B cell (primary cell): ENCODE measurements around the gene NIN. TPM values are rescaled to one million over a fixed set of nuclear protein-coding genes. Genes with fewer than 3 reads are reported as not detected.

ENCODE experiments used
- ATAC-seq: fragments of 200-7000 bp; cut with Tn5 transposase; one replicate; pipeline ENCODE4 v1.10.0; 2021; ENCODE audit warnings: low read depth, mild to moderate bottlenecking, moderate number of reproducible peaks, moderate library complexity
- CTCF ChIA-PET: fragments of 350-600 bp; sonication (Branson Sonifier 250); formaldehyde crosslinking; loops from one replicate; lab custom pipeline; 2021; ENCODE audit warnings: antibody characterized with exemption, inconsistent platforms; lab: Charles Lee
- POLR2A ChIA-PET: fragments of 350-600 bp; sonication (Branson Sonifier 250); formaldehyde crosslinking; loops from one replicate; lab custom pipeline; 2021; ENCODE audit warnings: antibody characterized with exemption; lab: Charles Lee
- DNase-seq: peaks from one replicate; pipeline ENCODE4 v3.0.0; 2013
- H2AFZ ChIP-seq: 2 replicates; pipeline ENCODE4 v1.6.1; 2012; ENCODE audit warnings: mild to moderate bottlenecking, low read depth, low read length; ENCODE audit not compliant: insufficient read depth, poor library complexity, severe bottlenecking
- H3K27ac ChIP-seq, 2 donors: 1 replicate in 1 of 2; 2 replicates in 1 of 2; pipeline ENCODE4 v1.5.1; 2012 to 2013; ENCODE audit warnings: low read length in 2 of 2, mild to moderate bottlenecking in 2 of 2, moderate library complexity in 1 of 2
- H3K27me3 ChIP-seq, 4 experiments: fragments of 200-600 bp in 1 of 4; sonication (generic) in 1 of 4; replicated peaks in 1 of 4; 1 replicate in 2 of 4; 2 replicates in 2 of 4; pipeline versions ENCODE4 v1.6.1 to v1.7.0; 2013 to 2016; ENCODE audit warnings: low read length in 3 of 4, mild to moderate bottlenecking in 2 of 4, mixed read lengths in 1 of 4, moderate library complexity in 1 of 4; ENCODE audit not compliant: insufficient read depth in 4 of 4, control insufficient read depth in 3 of 4; ENCODE audit errors: control extremely low read depth in 1 of 4
- H3K36me3 ChIP-seq, 2 experiments: replicated peaks in 1 of 2; 1 replicate in 1 of 2; 2 replicates in 1 of 2; pipeline versions ENCODE4 v1.6.1 to v1.7.1; 2013; ENCODE audit warnings: low read length in 1 of 2; ENCODE audit not compliant: insufficient read depth in 2 of 2, control insufficient read depth in 1 of 2; ENCODE audit errors: control extremely low read depth in 1 of 2, extremely low read depth in 1 of 2
- H3K4me1 ChIP-seq, 2 donors: fragments of 200-600 bp in 1 of 2; sonication (generic) in 1 of 2; 1 replicate in 1 of 2; 2 replicates in 1 of 2; pipeline versions ENCODE4 v1.5.1 to v1.6.1; 2013 to 2017; ENCODE audit warnings: low read length in 2 of 2; ENCODE audit not compliant: control insufficient read depth in 2 of 2, insufficient read depth in 2 of 2
- H3K4me2 ChIP-seq: replicated peaks from 2 replicates; pipeline ENCODE3; 2012; ENCODE audit warnings: mild to moderate bottlenecking, low read depth, low read length; ENCODE audit not compliant: poor library complexity, severe bottlenecking
- H3K4me3 ChIP-seq, 5 experiments: fragments of 200-600 bp in 1 of 5; sonication (generic) in 1 of 5; 1 replicate in 3 of 5; 2 replicates in 2 of 5; pipeline versions ENCODE4 v1.5.1 to v1.7.0; 2011 to 2016; ENCODE audit warnings: low read length in 4 of 5, mild to moderate bottlenecking in 4 of 5, low read depth in 2 of 5, control low read depth in 1 of 5, moderate library complexity in 1 of 5; ENCODE audit not compliant: insufficient read depth in 1 of 5; ENCODE audit errors: control extremely low read depth in 1 of 5, extremely low read depth in 1 of 5
- H3K79me2 ChIP-seq: fragments of 200-600 bp; sonication (generic); one replicate; pipeline ENCODE4 v1.6.0; 2016; ENCODE audit warnings: low read length; ENCODE audit not compliant: control insufficient read depth, insufficient read depth
- H3K9ac ChIP-seq: fragments of 200-600 bp; sonication (generic); 2 replicates; pipeline ENCODE4 v1.6.1; 2017; ENCODE audit warnings: mild to moderate bottlenecking, low read length, moderate library complexity
- H3K9me3 ChIP-seq, 3 donors: one replicate each; pipeline versions ENCODE4 v1.6.1 to v1.7.1; 2013; ENCODE audit warnings: low read length in 2 of 3; ENCODE audit not compliant: control insufficient read depth in 2 of 3, insufficient read depth in 1 of 3; ENCODE audit errors: control extremely low read depth in 1 of 3
- H4K20me1 ChIP-seq: 2 replicates; pipeline ENCODE4 v1.6.0; 2012; ENCODE audit warnings: mild to moderate bottlenecking, low read length; ENCODE audit not compliant: insufficient read depth, control insufficient read depth, poor library complexity, severe bottlenecking
- H3K27ac Mint-ChIP-seq: one replicate; pipeline ENCODE4 v1.8.0; 2021; ENCODE audit warnings: mixed read lengths
- H3K27me3 Mint-ChIP-seq: one replicate; pipeline ENCODE4 v1.8.0; 2021; ENCODE audit warnings: mixed read lengths
- H3K4me1 Mint-ChIP-seq: one replicate; pipeline ENCODE4 v1.8.0; 2021; ENCODE audit warnings: mixed read lengths
- H3K4me3 Mint-ChIP-seq: one replicate; pipeline ENCODE4 v1.8.0; 2021; ENCODE audit warnings: mixed read lengths
- H3K9me3 Mint-ChIP-seq: one replicate; pipeline ENCODE4 v1.8.0; 2022; ENCODE audit warnings: mixed read lengths; ENCODE audit not compliant: insufficient read depth
- EZH2 ChIP-seq: IDR thresholded peaks from 2 replicates; pipeline ENCODE4 v1.6.1; 2012; ENCODE audit warnings: borderline replicate concordance, low read depth, mild to moderate bottlenecking, moderate library complexity, low read length; ENCODE audit not compliant: insufficient read depth, poor library complexity, severe bottlenecking
- WGBS: methylation state at CpG from one replicate; pipeline ENCODE4 v1.1.5; 2013; ENCODE audit warnings: missing lambda C conversion rate; ENCODE audit not compliant: insufficient coverage; 5-methylcytosine and 5-hydroxymethylcytosine counted together
- intact Hi-C: fragments of 100-400 bp; cut with micrococcal nuclease; formaldehyde crosslinking; loops from one replicate; pipeline ENCODE4 v1.10.0; 2022
- polyA plus RNA-seq: library from polyadenylated mRNA; depleted of rRNA; stranded (reverse); fragments of >200 nt; gene quantifications from 2 replicates; pipeline ENCODE4 v1.2.3, GENCODE V29; 2012
- total RNA-seq, 2 donors: library from RNA; stranded (reverse); fragments of 120-200 nt in 1 of 2; gene quantifications; 1 replicate in 1 of 2; 2 replicates in 1 of 2; pipeline versions ENCODE4 v1.2.3 to v1.2.4, GENCODE V29; 2013 to 2022
- TF ChIP-seq, protein P1 (sequence below): fragments of 200-600 bp; IDR thresholded peaks from one replicate; pipeline ENCODE4 v1.8.0; 2022; ENCODE audit warnings: antibody characterized with exemption, mild to moderate bottlenecking

NIN gene
- total and polyA plus RNA-seq, 2 donors (not counting 1 experiment from before 2014, with no cell fraction given) = 25.4 to 219 TPM

DNA sequence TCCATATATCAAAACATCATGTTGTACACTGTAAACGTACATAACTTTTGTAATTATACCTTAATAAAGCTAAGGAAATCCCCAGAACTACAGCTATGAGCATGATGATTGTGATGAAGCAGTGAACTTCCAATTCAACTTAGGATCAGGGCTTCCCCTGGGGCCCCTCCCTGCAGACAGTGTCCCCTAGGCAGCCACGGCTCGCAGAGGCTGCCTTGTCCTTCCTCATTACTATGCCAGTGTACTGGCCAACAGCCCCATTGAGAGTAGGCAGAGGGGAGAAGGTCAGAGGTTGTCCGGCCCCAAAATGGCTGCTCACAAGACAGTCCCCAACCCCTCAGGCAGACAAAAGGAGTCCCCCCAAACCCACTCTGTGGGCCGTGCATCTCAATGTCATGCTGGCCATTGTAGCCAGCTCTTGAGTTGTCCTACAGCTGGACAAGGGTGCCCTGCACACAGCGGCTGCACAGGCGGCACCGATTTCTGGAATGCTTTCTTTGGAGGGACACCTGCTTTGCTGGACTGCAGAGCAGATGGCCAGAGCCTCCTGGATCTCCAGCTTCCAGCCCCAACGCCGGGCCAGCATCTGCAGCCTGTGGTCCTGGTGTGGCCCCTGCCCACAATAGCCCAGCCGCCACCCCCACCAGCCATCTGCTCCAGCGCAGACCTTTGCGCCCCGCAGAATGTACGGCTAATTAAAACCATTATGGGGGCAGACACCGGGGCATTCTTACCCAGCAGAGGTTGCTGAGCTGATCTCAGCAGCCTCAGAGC lies 46.1 kb downstream of the NIN start:
- Histone ChIP-seq H3K4me3 (peak overlapping the region in 1 of 5 experiments; percentile 18), H3K9me3 (no peaks in the 10 kb centered on the region), H3K79me2 (peaks cover 43% of the 10 kb centered on the region), H4K20me1 (no peaks in the 10 kb centered on the region), H3K4me2 (peak overlapping the region; percentile 48), H3K36me3 (peaks cover 0 to 27% of the 10 kb centered on the region in 2 experiments), H3K9ac (peak overlapping the region; percentile 6), H2AFZ (no peak overlapping the region), H3K4me1 (peaks cover 55 to 58% of the 10 kb centered on the region in 2 donors), H3K27ac (peak overlapping the region; percentile 33 to 47), H3K27me3 (no peaks in the 10 kb centered on the region)
- 78% methylated on average over 9 of the region's 16 CpGs for WGBS
- Mint-ChIP-seq H3K4me3 (peak overlapping the region; percentile 8), H3K27ac (peak overlapping the region; percentile 84), H3K27me3 (no peaks in the 10 kb centered on the region), H3K4me1 (peaks cover 58% of the 10 kb centered on the region), H3K9me3 (no peaks in the 10 kb centered on the region)
- intact Hi-C loops = no loop called here
- POLR2A ChIA-PET = interaction anchor here (0.7 kb wide), 1 partner anchor 44 kb away, joined by 3 read pairs; no protein-coding TSS in a partner anchor
- TF ChIP-seq, protein P1, sequence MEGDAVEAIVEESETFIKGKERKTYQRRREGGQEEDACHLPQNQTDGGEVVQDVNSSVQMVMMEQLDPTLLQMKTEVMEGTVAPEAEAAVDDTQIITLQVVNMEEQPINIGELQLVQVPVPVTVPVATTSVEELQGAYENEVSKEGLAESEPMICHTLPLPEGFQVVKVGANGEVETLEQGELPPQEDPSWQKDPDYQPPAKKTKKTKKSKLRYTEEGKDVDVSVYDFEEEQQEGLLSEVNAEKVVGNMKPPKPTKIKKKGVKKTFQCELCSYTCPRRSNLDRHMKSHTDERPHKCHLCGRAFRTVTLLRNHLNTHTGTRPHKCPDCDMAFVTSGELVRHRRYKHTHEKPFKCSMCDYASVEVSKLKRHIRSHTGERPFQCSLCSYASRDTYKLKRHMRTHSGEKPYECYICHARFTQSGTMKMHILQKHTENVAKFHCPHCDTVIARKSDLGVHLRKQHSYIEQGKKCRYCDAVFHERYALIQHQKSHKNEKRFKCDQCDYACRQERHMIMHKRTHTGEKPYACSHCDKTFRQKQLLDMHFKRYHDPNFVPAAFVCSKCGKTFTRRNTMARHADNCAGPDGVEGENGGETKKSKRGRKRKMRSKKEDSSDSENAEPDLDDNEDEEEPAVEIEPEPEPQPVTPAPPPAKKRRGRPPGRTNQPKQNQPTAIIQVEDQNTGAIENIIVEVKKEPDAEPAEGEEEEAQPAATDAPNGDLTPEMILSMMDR = no peak
- no peak for TF ChIP-seq EZH2
- DNase-seq = no peak
- no peak for ATAC-seq
- CTCF ChIA-PET = interaction anchor here (0.6 to 16.8 kb wide), 7 partner anchors 10 to 78 kb away, joined by 3 to 178 read pairs (median 4); no protein-coding TSS in a partner anchor

DNA sequence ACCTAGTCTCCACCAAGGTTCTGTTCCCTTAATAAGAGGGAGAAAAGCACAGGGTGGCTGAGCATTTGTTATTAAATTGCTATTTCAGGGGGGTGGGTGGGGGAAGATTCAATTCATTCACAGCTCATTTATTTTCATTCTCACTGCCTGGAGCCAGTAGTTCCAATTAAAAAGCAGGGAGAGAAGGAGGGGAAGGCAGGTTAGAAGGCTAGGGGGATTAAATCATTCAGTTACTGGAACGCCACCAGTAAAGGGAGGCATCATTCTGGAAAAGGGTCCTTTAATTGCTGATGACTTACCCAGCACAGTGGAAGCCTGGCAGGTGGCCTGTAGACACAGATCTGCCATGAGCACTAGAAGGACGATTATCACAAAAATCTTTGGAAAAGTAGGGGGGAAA lies 47.4 kb downstream of the NIN start:
- H3K27me3 Mint-ChIP-seq = no peaks in the 10 kb centered on the region
- Histone ChIP-seq H3K79me2 (peaks cover 43% of the 10 kb centered on the region), H3K27me3 (no peaks in the 10 kb centered on the region), H3K9me3 (no peaks in the 10 kb centered on the region), H3K9ac (no peak overlapping the region), H3K4me3 (no peak overlapping the region), H3K4me2 (no peak overlapping the region), H2AFZ (no peak overlapping the region), H3K36me3 (peaks cover 0 to 23% of the 10 kb centered on the region in 2 experiments), H3K27ac (peak overlapping the region in 1 of 2 donors; percentile 33), H3K4me1 (peaks cover 50 to 52% of the 10 kb centered on the region in 2 donors), H4K20me1 (no peaks in the 10 kb centered on the region)
- ATAC-seq = no peak
- CTCF ChIA-PET = interaction anchor here (0.9 to 12.2 kb wide), 2 partner anchors 27 to 79 kb away, joined by 3 to 178 read pairs; no protein-coding TSS in a partner anchor
- no peak overlapping the region for H3K4me3 Mint-ChIP-seq
- H3K4me1 Mint-ChIP-seq = peaks cover 57% of the 10 kb centered on the region
- TF ChIP-seq, protein P1 = no peak
- no peak for TF ChIP-seq EZH2
- no peak for DNase-seq
- intact Hi-C loops = no loop called here
- H3K27ac Mint-ChIP-seq = peak overlapping the region; percentile 42
- WGBS = 100% methylated on average over 2 of the region's 2 CpGs
- POLR2A ChIA-PET = no interaction called here
- H3K9me3 Mint-ChIP-seq = no peaks in the 10 kb centered on the region
